Central memory CD4-positive, alpha-beta T cell (primary cell): ENCODE data around the gene HPD.
"Not testable (repeated sequence)": the region's sequence is repeated elsewhere in the genome, so short reads cannot be mapped to it uniquely, and the experiment has no call there.

Experiments
- DNase-seq: peaks from one replicate; pipeline ENCODE4 v3.0.0; 2022

Gene HPD

GRCh38 chr12:121797937-121798786, 60.5 kb downstream of the HPD start:
- no peak for DNase-seq

DNA sequence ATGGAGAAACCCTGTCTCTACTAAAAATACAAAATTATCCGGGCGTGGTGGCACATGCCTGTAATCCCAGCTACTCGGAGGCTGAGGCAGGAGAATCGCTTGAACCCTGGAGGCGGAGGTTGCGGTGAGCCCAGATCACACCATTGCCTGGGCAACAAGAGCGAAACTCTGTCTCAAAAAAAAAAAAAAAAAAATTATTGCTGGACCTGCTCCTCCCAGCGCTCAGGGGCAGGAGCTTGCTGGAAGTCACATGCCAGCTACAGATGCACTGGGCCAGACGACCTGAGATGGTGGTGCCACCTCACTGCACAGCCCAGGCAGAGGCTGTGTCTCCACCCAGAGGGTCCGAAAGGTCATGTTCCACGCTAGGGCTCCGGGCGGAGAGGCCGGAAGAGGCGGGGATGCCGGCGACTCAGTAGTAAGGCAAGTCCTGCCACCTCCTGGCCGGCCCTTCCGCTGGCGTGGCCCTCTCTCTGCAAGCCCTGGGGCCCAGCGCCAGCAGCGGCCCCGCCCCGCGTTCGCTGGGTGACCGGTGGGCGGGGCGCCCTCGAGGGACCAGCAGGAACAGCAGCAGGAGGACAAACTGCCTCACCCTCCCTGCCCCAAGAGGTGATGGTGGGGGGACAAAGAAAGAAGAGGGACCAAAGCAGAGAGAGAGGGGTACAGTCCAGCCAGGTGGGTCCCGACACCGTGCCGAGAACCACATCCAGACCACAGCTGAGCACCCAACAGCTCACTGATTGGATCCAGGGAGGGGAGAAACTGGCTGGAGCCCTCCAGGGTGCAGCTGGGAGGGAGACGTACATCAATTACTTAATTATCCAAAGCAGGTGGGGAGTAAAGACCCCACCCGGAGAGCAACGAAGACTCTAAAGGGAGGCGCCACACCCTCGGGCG, 61.6 kb downstream of the HPD start:
- DNase-seq, result no peak

DNA sequence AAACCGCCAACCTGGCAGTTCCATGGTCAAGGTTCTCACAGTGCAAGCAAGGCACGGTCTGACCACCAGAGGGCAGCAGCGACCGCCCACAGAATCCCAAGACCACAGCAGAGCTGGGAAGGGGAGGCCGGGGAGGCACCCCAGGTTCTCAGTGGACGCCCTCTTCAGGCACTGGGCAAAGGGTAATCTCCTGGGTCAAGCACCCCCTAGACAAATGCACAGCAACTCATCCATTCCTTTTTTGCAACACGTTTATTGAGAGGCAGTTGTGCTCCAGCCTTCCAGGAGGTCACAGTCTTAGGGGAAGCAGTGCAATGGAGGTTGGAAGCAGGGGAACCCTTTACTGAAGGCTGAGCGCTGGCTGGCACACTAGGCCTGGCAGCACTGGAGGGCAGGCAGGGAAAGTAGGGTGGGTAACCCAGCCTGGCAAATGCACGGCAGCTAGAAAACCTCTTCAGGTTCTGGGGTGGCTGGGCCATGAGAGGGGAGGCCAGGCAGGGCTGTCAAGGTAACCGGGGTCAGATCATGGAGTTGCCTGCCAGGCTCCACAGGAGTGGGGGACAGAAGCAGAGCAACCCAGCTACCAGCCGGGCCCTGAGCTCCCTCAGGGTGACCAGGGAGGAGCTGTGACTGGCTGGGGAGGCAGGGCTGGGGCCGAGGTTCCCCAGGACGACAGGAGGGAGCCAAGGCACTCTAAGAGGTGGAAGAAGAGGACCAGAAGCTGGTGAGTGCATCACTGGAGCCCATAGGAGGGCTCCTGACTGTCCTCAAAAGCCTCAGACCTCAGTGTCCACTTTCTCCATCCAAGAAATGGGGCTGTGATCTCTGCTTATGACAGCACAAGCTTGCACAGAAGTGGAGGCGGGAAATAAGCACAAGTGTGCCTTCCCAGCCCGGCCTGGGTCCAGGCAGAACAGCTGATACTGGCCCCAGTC, 63.4 kb downstream of the HPD start:
- DNase-seq, result peak; percentile 77

GRCh38 chr12:121794534-121795033, 64.1 kb downstream of the HPD start:
- no peak for DNase-seq

DNA sequence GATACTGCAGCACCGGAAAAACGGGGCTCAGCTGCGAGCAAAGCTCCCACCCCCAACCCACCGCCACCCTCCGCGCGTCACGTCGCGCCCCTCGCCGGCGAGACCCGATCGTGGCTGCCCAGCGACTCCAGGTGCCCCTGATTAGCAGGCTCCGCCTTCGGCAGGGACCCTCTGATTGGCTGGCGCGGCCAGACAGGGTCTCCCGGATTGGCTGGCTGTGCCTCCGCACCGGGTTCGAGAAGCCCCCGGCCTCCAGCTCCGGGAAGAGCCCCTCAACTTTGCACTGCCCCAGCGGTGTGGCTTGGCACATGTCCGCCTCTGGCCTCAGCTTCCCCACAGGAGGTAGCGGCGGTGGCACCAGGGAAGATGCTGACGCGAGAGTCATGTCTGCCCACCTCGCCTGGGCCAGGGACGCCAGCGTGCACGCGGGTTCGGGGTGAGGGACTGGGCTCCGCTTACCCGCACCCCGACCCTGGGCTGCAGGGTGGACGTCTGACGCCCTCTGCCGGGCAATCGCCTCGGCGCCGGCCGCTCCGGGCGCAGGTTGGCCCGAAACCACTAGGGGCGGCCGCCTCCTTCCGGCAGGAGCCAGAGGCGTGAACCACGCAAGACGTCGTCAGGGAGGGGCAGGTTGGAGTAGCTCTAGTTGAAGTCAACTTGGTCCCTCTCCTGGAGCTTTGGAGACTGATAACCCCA, 64.7 kb downstream of the HPD start:
- DNase-seq, result peak; percentile 94

DNA sequence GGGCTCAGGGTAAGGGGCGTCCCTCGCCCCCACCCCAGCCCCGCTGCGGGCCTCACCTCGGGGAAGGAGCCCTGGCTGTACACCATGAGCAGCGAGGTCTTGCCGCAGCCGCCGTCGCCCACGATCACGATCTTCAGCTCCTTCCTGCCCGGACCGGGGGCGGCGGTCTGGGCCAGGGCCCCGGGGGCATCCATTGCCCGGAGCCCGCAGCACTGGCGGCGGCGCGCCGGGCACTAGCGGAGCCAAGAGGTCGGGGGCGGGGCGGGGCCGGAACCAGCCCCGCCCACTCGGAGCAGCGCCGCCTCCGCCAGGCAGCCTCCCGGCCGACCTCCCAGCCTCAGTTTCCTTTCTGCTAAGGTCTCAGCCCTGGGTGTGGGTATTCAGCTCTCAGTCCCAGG, 65.2 kb downstream of the HPD start, which contains the start of gene RHOF:
Gene RHOF, minus strand, starts transcription at position 249 of the 398 bp plus-strand sequence. Its CDS starts 55 bp downstream, at position 194.
- DNase-seq, result no peak

DNA sequence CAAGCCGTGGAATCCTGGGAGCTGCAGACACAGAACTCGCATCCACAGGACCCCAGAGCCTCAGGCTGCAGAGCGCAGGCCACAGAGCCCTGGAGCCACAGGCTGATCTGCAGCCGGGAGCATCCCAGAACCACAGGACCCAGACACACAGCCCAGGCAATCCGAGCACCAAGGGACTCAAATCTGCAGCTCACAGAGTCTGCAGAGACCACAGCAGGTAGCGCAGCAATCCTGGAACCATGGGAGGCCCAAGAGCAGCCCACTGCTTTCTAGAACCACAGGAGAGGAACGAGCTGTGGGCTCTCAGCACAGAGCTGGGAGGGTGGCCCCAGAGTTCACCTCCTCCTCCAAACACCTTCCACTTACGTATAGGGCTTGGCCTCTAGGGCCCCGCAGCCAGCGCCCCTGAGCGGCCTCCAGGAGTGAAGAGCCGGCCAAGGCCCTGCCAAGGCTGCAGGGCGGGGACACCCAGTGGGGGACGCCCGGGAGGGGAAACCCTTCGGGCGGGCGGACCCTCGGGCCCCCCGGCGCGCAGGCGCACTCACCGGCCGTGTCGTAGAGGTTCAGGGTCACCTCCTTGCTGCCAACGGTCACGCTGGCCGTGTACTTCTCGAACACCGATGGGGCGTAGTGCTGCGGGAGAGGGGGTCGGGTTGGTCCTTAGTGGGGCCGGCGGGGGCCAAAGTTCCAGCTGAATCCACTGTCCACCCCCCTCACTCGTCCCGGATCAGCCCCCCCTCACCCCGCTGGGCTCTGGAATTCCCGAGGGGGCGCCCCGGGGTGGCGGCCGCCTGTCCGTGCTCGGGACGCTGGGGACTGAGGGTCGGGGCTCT, 65.8 kb downstream of the HPD start:
- DNase-seq, result peak; percentile 60

DNA sequence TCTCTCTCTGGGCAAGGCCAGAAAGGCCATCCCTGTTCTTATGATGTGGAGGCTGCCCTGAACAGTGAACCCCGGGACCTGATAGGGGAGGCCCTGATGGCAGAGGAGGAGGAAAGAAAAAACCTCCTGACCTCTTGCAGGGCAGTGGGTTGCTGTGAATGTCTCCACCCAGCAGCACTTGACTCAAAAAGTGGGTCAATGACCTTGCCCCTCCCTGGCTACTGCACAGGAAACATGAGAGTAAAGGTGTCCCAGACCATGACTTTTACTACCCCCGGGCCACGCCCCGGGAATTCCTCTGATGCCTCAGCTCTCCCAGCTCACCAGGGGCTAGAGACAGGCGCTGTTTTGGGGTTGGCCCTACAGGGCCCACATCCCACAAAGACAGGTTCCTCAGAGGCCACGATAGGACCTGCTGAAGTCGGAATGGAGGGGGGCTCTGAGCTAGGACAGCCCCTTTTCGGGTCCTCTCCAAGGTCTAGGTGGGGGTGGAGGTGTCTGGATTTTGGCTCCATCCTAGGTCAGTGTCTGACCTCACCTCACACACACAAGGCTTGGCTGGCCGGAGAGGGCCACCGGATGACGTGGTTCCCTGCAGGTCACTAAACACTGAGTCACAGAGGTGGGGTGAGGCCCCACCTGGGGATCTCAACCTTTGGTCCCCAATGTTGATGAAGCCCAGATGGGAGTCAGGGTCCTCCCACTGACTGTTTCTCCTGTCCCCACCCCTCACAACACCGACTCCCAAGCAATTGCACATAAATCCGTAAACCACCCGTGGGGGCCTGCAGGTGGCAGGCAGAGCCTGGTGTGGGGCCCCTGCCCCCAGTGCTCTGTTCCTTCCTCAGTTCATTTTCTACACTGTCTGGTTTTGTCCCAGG, 66.7 kb downstream of the HPD start:
- DNase-seq, result peak; percentile 31

DNA sequence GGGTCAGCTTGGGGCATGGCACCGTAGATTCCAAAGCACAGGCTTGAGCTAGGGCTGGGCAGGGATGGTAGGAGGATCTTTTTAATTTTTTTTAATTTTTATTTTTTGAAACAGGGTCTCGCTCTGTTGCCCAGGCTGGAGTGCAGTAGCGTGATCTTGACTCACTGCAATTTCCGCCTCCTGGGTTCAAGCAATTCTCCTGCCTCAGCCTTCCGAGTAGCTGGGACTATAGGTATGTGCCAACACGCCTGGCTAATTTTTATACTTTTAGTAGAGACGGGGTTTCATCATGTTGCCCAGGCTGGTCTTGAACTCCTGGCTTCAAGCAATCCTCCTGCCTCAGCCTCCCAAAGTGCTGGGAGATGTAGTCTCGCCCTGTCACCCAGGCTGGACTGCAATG, 67.9 kb downstream of the HPD start:
- not testable (repeated sequence) for DNase-seq

GRCh38 chr12:121789800-121790728, 68.6 kb downstream of the HPD start:
- DNase-seq, result peak; percentile 96
